HG02759 (cell line): ENCODE measurements around the gene SELENON.

Source experiments
- ATAC-seq: cut with Tn5 transposase; IDR thresholded peaks from one replicate; pipeline ENCODE4 v1.9.1; 2021; ENCODE audit warnings: mild to moderate bottlenecking, moderate library complexity; ENCODE audit not compliant: unreplicated experiment

Gene SELENON

DNA sequence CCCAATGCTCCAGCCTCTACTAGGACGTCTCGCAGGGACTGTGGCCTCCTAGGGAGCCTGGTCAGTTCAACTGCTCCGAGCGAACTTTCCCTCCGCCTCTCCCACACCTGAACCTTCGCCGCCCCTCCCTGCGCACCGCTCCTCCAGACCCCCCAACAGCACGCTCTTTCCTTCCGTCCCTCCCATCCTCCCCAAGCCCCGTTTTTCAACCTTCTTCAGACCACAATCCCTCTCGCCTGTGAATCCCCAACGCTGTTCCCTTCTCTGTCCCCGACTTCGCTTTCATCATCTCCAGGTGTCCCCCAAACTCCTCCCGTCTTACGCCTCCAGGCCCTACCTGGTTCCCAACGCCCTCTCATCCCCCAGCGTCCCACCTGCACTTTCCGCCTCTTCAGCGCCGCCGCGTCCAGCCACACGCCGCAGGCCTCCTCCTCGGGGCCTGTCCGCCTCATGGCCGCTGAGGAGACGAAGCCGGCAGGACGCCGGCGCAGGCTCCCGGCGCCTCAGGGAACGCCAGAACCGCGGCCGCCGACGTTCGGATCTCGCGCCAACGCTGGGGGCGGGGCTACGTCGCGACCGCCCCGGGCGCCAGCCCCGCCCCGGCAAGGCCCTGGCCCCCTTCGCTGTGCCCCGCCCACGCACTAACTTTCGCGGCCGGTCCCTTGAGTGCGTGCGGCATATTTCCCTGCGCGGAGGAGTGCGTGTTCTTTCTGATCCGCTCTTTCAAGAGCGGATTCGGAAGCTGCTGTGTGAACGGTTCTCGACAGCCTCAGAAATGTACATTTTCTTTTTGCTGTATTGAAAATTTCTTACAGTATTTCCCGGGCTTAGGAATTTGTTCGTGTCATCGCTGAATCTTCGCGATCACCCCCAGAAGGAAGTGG lies 59.2 kb downstream of the SELENON start, which contains the start of gene AUNIP:
AUNIP (minus strand) TSS at position 552 of the 884 bp plus-strand sequence; CDS start at position 452, 100 bp downstream.
- ATAC-seq, result peak; percentile 88

DNA sequence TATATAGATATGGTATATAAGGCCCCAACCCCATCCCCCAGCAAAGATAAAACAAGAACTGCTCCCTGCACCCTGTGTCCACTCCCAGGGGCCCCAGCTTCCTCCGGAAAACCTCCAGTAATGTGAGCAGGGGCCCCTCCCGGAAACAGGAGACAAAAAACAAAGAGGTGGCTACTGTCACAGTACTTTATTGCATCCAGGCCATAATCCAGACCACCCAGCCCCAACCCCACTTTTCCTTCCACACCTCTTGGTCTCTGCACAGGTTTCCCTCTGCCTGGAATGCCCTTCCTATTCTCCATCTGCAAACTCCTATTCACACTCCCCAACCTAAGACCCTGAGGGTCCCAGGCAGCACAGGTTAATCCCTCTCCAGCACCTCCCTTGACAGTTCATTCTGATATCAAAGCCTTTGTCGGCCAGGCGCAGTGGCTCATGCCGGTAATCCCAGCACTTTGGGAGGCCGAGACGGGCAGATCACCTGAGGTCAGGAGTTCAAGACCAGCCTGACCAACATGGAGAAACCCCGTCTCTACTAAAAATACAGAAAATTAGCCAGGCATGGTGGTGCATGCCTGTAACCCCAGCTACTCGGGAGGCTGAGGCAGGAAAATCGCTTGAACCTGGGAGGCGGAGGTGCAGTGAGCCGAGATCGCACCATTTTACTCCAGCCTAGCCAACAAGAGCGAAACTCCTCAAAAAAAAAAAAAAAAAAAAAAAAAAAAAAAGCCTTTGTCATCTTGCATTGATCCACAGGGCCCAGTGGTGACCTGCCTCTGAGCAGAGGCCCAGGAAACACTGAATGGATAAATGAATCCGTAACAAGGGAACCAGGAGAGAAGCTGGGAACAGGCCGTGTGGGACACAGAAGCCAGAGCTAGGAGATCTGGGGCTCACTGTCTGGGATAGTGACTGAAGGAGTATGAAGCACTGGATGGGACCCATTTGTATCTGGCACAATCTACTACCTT lies 61.6 kb downstream of the SELENON start:
- no peak for ATAC-seq

DNA sequence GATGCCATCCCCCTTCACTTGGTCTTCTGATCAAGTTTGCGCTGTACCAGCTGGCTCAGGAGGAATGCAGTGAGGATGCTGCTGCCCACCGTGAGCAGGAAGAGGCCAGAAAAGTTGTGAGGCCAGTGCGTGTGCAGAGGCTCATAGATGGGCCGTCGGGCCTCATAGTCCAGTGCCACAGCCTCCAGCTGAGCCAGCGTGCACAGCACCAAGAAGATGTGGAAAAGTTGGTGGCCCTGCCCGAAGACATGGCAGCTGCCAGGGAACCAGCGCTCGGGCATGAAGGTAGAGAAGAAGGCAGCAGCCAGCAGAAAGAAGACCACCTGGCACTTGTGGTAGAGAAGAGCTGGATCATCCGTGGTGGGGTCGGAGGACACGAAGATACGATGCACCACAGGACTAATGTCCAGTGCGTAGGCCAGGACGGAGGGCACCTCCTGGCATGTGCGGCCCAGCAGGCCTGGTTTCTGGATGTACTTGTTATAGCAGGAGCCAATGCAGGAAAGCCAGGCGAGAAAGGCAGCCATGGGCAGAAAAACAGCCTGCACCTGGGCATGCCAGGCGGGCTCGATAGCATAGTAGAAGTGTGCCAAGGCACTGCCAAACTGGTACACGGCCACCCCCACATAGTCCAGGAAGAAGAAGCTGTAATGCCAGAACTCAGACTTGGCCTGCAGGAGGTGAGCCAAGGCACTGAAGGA lies 62.9 kb downstream of the SELENON start:
- no peak for ATAC-seq

DNA sequence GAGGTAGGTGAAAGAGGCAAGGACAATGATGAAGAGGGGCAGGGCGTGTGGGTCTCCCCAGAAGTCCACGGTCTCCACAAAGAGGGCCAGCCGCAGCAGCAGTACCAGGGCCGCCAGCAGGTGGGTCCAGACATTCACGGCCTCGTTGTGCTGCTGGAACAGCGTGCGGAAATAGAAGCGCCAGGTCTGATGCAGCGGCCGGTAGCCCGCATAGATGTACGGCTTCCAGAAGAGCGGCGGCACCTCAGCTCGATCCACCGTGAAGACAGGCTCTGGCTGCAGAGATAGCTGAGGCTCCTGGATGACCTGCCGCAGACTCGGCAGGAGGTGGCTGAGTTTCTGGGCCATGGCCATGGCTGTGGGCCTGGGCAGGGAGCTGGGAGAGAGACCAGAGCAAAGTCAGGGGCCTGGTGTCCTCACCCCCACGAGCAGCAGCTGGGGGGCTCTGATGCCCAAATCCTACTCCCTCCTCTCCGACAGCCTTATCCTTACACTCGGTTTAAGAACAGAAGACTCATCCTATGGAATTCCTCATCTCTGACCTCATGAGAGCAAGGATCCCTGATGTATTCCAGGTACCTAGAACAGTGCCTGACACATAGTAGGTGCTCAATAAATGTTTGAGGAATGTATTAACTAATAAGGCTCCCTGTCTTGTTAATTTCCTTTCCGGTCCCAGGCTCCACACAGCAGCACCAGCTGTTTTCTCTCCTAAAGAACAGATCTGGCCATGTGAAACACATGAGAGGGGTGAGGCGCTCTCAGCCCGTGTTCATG lies 63.7 kb downstream of the SELENON start:
- no peak for ATAC-seq

DNA sequence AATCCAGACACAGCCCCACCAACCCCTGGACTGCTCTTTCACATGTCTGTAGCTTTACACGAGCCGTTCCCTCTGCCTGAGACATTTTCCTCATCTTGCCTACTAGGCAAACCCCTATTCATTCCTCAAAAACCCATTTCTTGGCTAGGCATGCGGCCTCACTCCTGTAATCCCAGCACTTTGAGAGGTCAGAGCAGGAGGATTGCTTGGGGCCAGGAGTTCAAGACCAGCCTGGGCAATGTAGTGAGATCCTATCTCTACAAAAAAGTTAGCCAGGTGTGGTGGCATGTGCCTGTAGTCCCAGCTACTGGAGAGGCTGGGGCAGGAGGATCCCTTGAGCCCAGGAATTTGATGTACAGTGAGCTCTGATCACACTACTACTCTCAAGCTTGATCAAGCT lies 64.4 kb downstream of the SELENON start:
- ATAC-seq, result no peak

DNA sequence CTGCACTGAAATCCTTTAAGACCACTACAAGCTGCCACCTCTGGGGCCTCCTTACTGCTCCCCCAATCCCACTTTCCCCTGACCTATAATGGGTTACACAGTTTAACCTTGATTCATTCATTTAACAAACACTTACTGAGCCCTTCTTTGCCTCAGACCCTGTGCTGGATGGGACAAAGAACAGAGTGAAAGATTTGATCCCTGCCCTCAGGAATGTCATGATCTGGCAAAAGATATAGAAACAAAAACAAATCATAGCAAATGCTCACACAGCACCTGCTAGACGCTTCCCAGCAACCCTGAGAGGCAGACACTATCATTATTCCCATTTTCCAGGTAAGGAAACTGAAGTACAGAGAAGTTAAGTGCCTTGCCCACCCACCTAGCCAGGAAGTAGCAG lies 66.3 kb downstream of the SELENON start:
- ATAC-seq, result no peak

DNA sequence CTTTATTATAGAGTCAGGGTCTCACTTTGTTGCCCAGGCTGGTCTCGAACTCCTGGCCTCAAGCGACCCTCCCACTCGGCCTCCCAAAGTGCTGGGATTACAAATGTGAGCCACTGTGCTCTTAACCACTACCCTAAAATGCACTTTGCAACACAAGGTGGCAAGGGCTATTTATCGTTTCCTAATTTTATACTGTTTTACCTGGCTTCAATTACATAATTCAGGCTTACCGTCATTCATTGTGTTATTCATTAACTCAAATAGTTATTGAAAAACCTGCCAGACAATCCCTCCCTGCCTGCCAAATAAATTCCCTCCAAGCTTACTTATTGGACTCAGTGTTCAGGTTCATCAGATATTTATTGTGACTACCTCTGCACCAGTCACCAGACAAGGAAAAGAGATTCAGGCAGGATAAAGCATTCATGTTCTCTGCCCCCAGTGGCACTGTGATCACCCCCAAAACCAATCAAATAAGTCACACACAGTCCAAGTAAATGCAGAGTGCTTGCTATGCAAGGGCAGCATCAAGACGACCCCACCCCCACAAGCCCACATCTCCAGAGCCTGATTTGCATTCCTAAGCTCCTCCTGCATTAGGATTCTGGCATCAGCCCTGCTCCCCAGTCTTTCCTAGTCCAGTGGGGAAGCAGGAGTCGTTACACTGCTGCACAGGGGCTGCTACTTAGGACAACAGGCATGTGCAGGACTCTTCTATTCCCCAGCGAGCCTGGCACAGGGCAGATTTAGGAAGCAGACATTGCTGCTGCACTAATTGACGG lies 67.4 kb downstream of the SELENON start:
- ATAC-seq, result no peak
